HG03571 (cell line): ENCODE data around the gene MRPL28.
"Not testable (repeated sequence)": the region's sequence is repeated elsewhere in the genome, so short reads cannot be mapped to it uniquely, and the experiment has no call there.

Experiments
- ATAC-seq: cut with Tn5 transposase; IDR thresholded peaks from one replicate; pipeline ENCODE4 v1.9.1; 2021; ENCODE audit not compliant: unreplicated experiment

The MRPL28 gene

GRCh38 chr16:391885-392335 lies 21.6 kb upstream of the MRPL28 start:
- no peak for ATAC-seq

GRCh38 chr16:389352-389751 lies 19.0 kb upstream of the MRPL28 start:
- ATAC-seq: no peak

GRCh38 chr16:387761-388666 lies 17.7 kb upstream of the MRPL28 start:
- ATAC-seq: not testable (repeated sequence)

GRCh38 chr16:386641-387156 lies 16.4 kb upstream of the MRPL28 start:
- no peak for ATAC-seq

- ATAC-seq: no peak
These were observed 13.2 kb upstream of the MRPL28 start for GRCh38 chr16:383326-384051.

- peak; percentile 32 for ATAC-seq
These were observed 11.7 kb upstream of the MRPL28 start, which contains the start of gene PGAP6 for GRCh38 chr16:381789-382717. TSS of gene PGAP6 (minus strand) at chr16:381978. CDS start at chr16:381821, 157 bp downstream.

- peak; percentile 29 for ATAC-seq
These were observed 10.9 kb upstream of the MRPL28 start for GRCh38 chr16:381012-381788.

GRCh38 chr16:380762-381011 lies 10.3 kb upstream of the MRPL28 start:
- no peak for ATAC-seq

- ATAC-seq: no peak
These were observed 9.8 kb upstream of the MRPL28 start for GRCh38 chr16:379961-380761.

GRCh38 chr16:379183-379960 lies 9.0 kb upstream of the MRPL28 start:
- no peak for ATAC-seq

- no peak for ATAC-seq
These were observed 8.5 kb upstream of the MRPL28 start for GRCh38 chr16:378821-379182.

GRCh38 chr16:378113-378820 lies 7.9 kb upstream of the MRPL28 start:
- ATAC-seq: not testable (repeated sequence)

GRCh38 chr16:377419-377951 lies 7.1 kb upstream of the MRPL28 start:
- ATAC-seq: no peak

- no peak for ATAC-seq
These were observed 6.6 kb upstream of the MRPL28 start for GRCh38 chr16:376817-377418.

- no peak for ATAC-seq
These were observed 5.8 kb upstream of the MRPL28 start for GRCh38 chr16:375927-376816.

GRCh38 chr16:375212-375611 lies 4.9 kb upstream of the MRPL28 start:
- no peak for ATAC-seq

GRCh38 chr16:374616-374926 lies 4.2 kb upstream of the MRPL28 start:
- no peak for ATAC-seq
